CD14-positive monocyte (primary cell): Measurements from ENCODE around the gene DNAJC3. TPM values are rescaled to one million over a fixed set of nuclear protein-coding genes. Genes with fewer than 3 reads are reported as not detected.

ENCODE experiments used
- DNase-seq, 3 donors: peaks; one replicate each; pipeline ENCODE4 v3.0.0-alpha.2; 2011 to 2022
- H2AFZ ChIP-seq: 2 replicates; pipeline ENCODE4 v1.6.0; 2012; ENCODE audit warnings: mild to moderate bottlenecking, low read depth, low read length, inconsistent platforms; ENCODE audit not compliant: insufficient read depth, poor library complexity, severe bottlenecking
- H3K27ac ChIP-seq, 2 donors: 1 replicate in 1 of 2; 2 replicates in 1 of 2; pipeline ENCODE4 v1.5.1; 2012 to 2013; ENCODE audit warnings: low read length in 2 of 2, control low read depth in 1 of 2, inconsistent platforms in 1 of 2, low read depth in 1 of 2, mild to moderate bottlenecking in 1 of 2
- H3K27me3 ChIP-seq, 2 donors: one replicate each; pipeline versions ENCODE4 v1.6.0 to v1.6.1; 2011 to 2013; ENCODE audit warnings: low read length in 2 of 2; ENCODE audit not compliant: control insufficient read depth in 2 of 2, insufficient read depth in 2 of 2
- H3K36me3 ChIP-seq, 2 donors: replicated peaks in 1 of 2; 1 replicate in 1 of 2; 2 replicates in 1 of 2; pipeline versions ENCODE4 v1.5.1 to v1.6.1; 2012 to 2013; ENCODE audit warnings: low read length in 2 of 2, control low read depth in 1 of 2, inconsistent platforms in 1 of 2, mild to moderate bottlenecking in 1 of 2; ENCODE audit not compliant: insufficient read depth in 2 of 2, control insufficient read depth in 1 of 2
- H3K4me1 ChIP-seq, 2 donors: 1 replicate in 1 of 2; 2 replicates in 1 of 2; pipeline versions ENCODE4 v1.5.1 to v1.6.1; 2012 to 2013; ENCODE audit warnings: low read length in 2 of 2, control low read depth in 1 of 2, inconsistent platforms in 1 of 2, mild to moderate bottlenecking in 1 of 2, moderate library complexity in 1 of 2; ENCODE audit not compliant: insufficient read depth in 2 of 2, control insufficient read depth in 1 of 2
- H3K4me2 ChIP-seq: replicated peaks from 2 replicates; pipeline ENCODE3; 2012; ENCODE audit warnings: low read length, moderate library complexity, mild to moderate bottlenecking; ENCODE audit not compliant: poor library complexity, severe bottlenecking; ENCODE audit errors: extremely low read depth
- H3K4me3 ChIP-seq, 3 experiments: fragments of 200-600 bp in 1 of 3; sonication (generic) in 1 of 3; replicated peaks in 1 of 3; 1 replicate in 2 of 3; 2 replicates in 1 of 3; pipeline ENCODE4 v1.5.1; 2011 to 2013; ENCODE audit warnings: low read length in 3 of 3, mild to moderate bottlenecking in 3 of 3, control low read depth in 2 of 3, low read depth in 2 of 3, inconsistent platforms in 1 of 3, moderate library complexity in 1 of 3
- H3K79me2 ChIP-seq: 2 replicates; pipeline ENCODE4 v1.6.0; 2012; ENCODE audit warnings: mild to moderate bottlenecking, control low read depth, inconsistent platforms, low read length, moderate library complexity; ENCODE audit not compliant: insufficient read depth
- H3K9ac ChIP-seq: 2 replicates; pipeline ENCODE4 v1.6.0; 2017; ENCODE audit warnings: low read length, mild to moderate bottlenecking; ENCODE audit not compliant: insufficient read depth, poor library complexity, severe bottlenecking
- H3K9me3 ChIP-seq, 2 donors: replicated peaks in 1 of 2; 1 replicate in 1 of 2; 2 replicates in 1 of 2; pipeline versions ENCODE4 v1.5.1 to v1.6.1; 2012 to 2013; ENCODE audit warnings: low read length in 2 of 2, control low read depth in 1 of 2; ENCODE audit not compliant: control insufficient read depth in 1 of 2, insufficient read depth in 1 of 2
- H4K20me1 ChIP-seq: 2 replicates; pipeline ENCODE4 v1.6.0; 2012; ENCODE audit warnings: mild to moderate bottlenecking, low read length, control low read depth, moderate library complexity; ENCODE audit not compliant: insufficient read depth
- H3K27ac Mint-ChIP-seq, 7 donors: one replicate each; pipeline ENCODE4 v1.8.0; 2020; ENCODE audit warnings: mild to moderate bottlenecking in 7 of 7, mixed read lengths in 7 of 7, moderate library complexity in 6 of 7, inconsistent platforms in 2 of 7
- H3K27me3 Mint-ChIP-seq, 3 donors: one replicate each; pipeline ENCODE4 v1.8.0; 2021 to 2022; ENCODE audit warnings: low read depth in 3 of 3, mild to moderate bottlenecking in 3 of 3, mixed read lengths in 3 of 3, moderate library complexity in 3 of 3, inconsistent platforms in 1 of 3
- H3K36me3 Mint-ChIP-seq, 2 donors: one replicate each; pipeline ENCODE4 v1.8.0; 2020; ENCODE audit warnings: mixed read lengths in 2 of 2, inconsistent platforms in 1 of 2, mild to moderate bottlenecking in 1 of 2
- H3K4me1 Mint-ChIP-seq: one replicate; pipeline ENCODE4 v1.8.0; 2020; ENCODE audit warnings: mild to moderate bottlenecking, mixed read lengths
- H3K4me3 Mint-ChIP-seq, 2 donors: one replicate each; pipeline ENCODE4 v1.8.0; 2020; ENCODE audit warnings: mild to moderate bottlenecking in 2 of 2, mixed read lengths in 2 of 2, moderate library complexity in 1 of 2
- H3K9me3 Mint-ChIP-seq, 7 donors: one replicate each; pipeline ENCODE4 v1.8.0; 2020 to 2022; ENCODE audit warnings: mixed read lengths in 7 of 7, mild to moderate bottlenecking in 6 of 7, moderate library complexity in 6 of 7, inconsistent platforms in 2 of 7
- WGBS: methylation state at CpG from one replicate; pipeline ENCODE4 v1.1.5; 2013; ENCODE audit warnings: missing lambda C conversion rate; ENCODE audit not compliant: insufficient coverage; 5-methylcytosine and 5-hydroxymethylcytosine counted together
- intact Hi-C, 2 donors: fragments of 100-400 bp; cut with micrococcal nuclease; formaldehyde crosslinking; loops; one replicate each; pipeline versions ENCODE4 v1.15.0 to v1.15.1; 2023
- polyA plus RNA-seq, 3 donors: library from polyadenylated mRNA; depleted of rRNA in 1 of 3; unstranded in 2 of 3; stranded (reverse) in 1 of 3; fragments of 300-500 nt in 2 of 3; fragments of >200 nt in 1 of 3; fragmentation: Illumina TruSeq in 2 of 3; gene quantifications; 1 replicate in 2 of 3; 2 replicates in 1 of 3; pipeline ENCODE4 v1.2.3, GENCODE V29; 2012 to 2021
- TF ChIP-seq, protein P1 (sequence below): fragments of 200-600 bp; IDR thresholded peaks from one replicate; pipeline ENCODE4 v1.8.0; 2022; ENCODE audit warnings: antibody characterized with exemption, mild to moderate bottlenecking

DNAJC3 gene
- polyA plus RNA-seq, 3 donors: 11.1 to 27.6 (median 22.3) TPM

DNA sequence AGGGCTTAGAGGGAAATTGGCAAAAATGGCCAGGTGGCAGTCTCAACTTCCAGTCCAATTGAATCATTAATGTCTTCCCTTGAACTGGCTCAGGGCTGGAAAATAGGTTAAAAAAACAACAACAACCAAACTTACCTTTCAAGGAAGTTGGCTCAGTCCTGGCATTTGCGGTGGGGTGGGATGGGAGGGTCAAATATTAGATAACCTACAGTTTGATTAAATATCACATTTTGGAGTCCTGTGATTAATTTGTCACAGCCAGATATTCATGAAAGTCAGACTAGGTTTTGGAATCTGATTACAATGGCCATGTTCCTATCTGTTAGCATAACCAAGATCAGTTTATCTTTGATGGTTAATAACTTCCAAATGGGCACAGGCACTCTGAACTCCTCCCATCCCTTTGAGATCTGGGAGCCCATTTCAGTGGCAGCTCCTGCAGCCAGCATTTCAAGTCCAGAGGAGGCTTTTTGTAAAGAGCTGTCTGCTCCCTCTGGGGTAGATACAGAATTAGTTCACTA, 24.6 kb upstream of the DNAJC3 start:
- Histone ChIP-seq H3K27ac (no peak overlapping the region), H3K79me2 (no peaks in the 10 kb centered on the region), H3K36me3 (no peaks in the 10 kb centered on the region), H3K9ac (no peak overlapping the region), H4K20me1 (no peaks in the 10 kb centered on the region), H3K27me3 (no peaks in the 10 kb centered on the region), H2AFZ (no peak overlapping the region), H3K4me2 (no peak overlapping the region), H3K9me3 (peaks cover 0 to 3% of the 10 kb centered on the region in 2 donors), H3K4me3 (no peak overlapping the region), H3K4me1 (peaks cover 12 to 15% of the 10 kb centered on the region in 2 donors)
- Mint-ChIP-seq H3K36me3 (no peaks in the 10 kb centered on the region), H3K4me1 (peaks cover 13% of the 10 kb centered on the region), H3K4me3 (no peak overlapping the region), H3K27me3 (peaks cover 0 to 3% (median 1%) of the 10 kb centered on the region in 3 donors), H3K27ac (no peak overlapping the region), H3K9me3 (peaks cover 0 to 12% (median 6%) of the 10 kb centered on the region in 7 donors)
- intact Hi-C loops: no loop called here
- TF ChIP-seq, protein P1, sequence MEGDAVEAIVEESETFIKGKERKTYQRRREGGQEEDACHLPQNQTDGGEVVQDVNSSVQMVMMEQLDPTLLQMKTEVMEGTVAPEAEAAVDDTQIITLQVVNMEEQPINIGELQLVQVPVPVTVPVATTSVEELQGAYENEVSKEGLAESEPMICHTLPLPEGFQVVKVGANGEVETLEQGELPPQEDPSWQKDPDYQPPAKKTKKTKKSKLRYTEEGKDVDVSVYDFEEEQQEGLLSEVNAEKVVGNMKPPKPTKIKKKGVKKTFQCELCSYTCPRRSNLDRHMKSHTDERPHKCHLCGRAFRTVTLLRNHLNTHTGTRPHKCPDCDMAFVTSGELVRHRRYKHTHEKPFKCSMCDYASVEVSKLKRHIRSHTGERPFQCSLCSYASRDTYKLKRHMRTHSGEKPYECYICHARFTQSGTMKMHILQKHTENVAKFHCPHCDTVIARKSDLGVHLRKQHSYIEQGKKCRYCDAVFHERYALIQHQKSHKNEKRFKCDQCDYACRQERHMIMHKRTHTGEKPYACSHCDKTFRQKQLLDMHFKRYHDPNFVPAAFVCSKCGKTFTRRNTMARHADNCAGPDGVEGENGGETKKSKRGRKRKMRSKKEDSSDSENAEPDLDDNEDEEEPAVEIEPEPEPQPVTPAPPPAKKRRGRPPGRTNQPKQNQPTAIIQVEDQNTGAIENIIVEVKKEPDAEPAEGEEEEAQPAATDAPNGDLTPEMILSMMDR: no peak
- no CpG with 5 or more reads among the region's 1 CpG for WGBS
- DNase-seq: no peak

DNA sequence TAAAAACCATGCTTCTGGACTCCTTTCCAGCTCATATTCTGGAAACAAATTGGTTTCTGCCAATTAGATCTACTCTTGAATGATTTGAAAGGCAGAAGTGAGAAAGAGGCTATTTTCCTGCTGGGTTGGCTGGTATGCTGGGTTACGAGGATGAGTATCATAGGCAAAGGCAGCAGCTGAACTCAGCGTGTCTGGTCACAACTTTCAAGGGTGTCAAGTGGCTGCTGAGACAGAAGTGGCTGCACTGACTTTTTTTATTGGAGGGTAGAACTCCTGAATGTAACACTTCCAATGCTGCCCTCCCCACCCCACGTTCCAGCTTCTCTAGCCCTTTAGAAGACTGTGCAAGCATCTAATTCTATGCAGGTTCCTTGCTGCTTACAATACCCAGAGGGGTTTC, 24.1 kb upstream of the DNAJC3 start:
- no peaks in the 10 kb centered on the region for H4K20me1 ChIP-seq
- no peaks in the 10 kb centered on the region for H3K36me3 ChIP-seq
- intact Hi-C loops: no loop called here
- TF ChIP-seq, protein P1: no peak
- H3K27ac Mint-ChIP-seq: no peak overlapping the region
- DNase-seq: no peak
- H2AFZ ChIP-seq: no peak overlapping the region
- no peak overlapping the region for H3K4me3 ChIP-seq
- peaks cover 0 to 3% of the 10 kb centered on the region in 2 donors for H3K9me3 ChIP-seq
- peaks cover 12 to 15% of the 10 kb centered on the region in 2 donors for H3K4me1 ChIP-seq
- peaks cover 0 to 1% (median 1%) of the 10 kb centered on the region in 3 donors for H3K27me3 Mint-ChIP-seq
- no peaks in the 10 kb centered on the region for H3K79me2 ChIP-seq
- H3K4me2 ChIP-seq: no peak overlapping the region
- no peak overlapping the region for H3K4me3 Mint-ChIP-seq
- 89% methylated on average over 2 of the region's 3 CpGs for WGBS
- H3K9ac ChIP-seq: no peak overlapping the region
- peaks cover 0 to 13% (median 6%) of the 10 kb centered on the region in 7 donors for H3K9me3 Mint-ChIP-seq
- no peaks in the 10 kb centered on the region for H3K36me3 Mint-ChIP-seq
- H3K27ac ChIP-seq: no peak overlapping the region
- H3K4me1 Mint-ChIP-seq: peaks cover 13% of the 10 kb centered on the region
- no peaks in the 10 kb centered on the region for H3K27me3 ChIP-seq
